Panc1 (cell line): Measurements from ENCODE around the gene AKAP8L. TPM values are rescaled to one million over a fixed set of nuclear protein-coding genes. Genes with fewer than 3 reads are reported as not detected.

Experiments used
- ATAC-seq: fragments of 200-7000 bp; cut with Tn5 transposase; 2 replicates; pipeline ENCODE4 v1.9.1; 2020; ENCODE audit warnings: mild to moderate bottlenecking, moderate library complexity
- BruUV-seq: library from RNA; stranded (reverse); fragments of 400-500 nt; replicated peaks from 2 replicates; lab custom pipeline; 2021; lab: Mats Ljungman, UMichigan
- CTCF ChIA-PET: fragments of 300-600 bp; sonication (Branson Sonifier 250); formaldehyde crosslinking; loops from one replicate; lab custom pipeline; 2022; ENCODE audit warnings: antibody characterized with exemption; lab: Charles Lee
- POLR2A ChIA-PET: fragments of 300-600 bp; sonication (Branson Sonifier 250); formaldehyde crosslinking; loops from one replicate; lab custom pipeline; 2022; ENCODE audit warnings: antibody characterized with exemption; lab: Charles Lee
- DNase-seq: peaks from one replicate; pipeline ENCODE4 v3.0.0-alpha.2; 2010; ENCODE audit warnings: low read depth, low spot score
- H3K27ac ChIP-seq: 2 replicates; pipeline ENCODE4 v1.5.1; 2011; ENCODE audit warnings: mild to moderate bottlenecking, low read length, inconsistent platforms
- H3K27me3 ChIP-seq: fragments of 200-500 bp; sonication (Bioruptor generic); 2 replicates; pipeline ENCODE4 v1.6.0; 2014; ENCODE audit warnings: low read length, inconsistent platforms; ENCODE audit not compliant: control insufficient read depth, insufficient read depth
- H3K36me3 ChIP-seq: fragments of 200-500 bp; sonication (Bioruptor generic); 2 replicates; pipeline ENCODE4 v1.5.1; 2014; ENCODE audit warnings: inconsistent platforms, mild to moderate bottlenecking, low read length, moderate library complexity; ENCODE audit not compliant: control insufficient read depth, insufficient read depth
- H3K4me1 ChIP-seq: 2 replicates; pipeline ENCODE4 v1.5.1; 2011; ENCODE audit warnings: inconsistent platforms, mild to moderate bottlenecking, low read length, moderate library complexity; ENCODE audit not compliant: control insufficient read depth, insufficient read depth
- H3K4me3 ChIP-seq, 2 experiments: 2 replicates each; pipeline ENCODE4 v1.5.1; 2011 to 2012; ENCODE audit warnings: low read depth in 2 of 2, low read length in 2 of 2, mild to moderate bottlenecking in 2 of 2, inconsistent platforms in 1 of 2, moderate library complexity in 1 of 2
- H3K9me3 ChIP-seq: fragments of 200-500 bp; sonication (Bioruptor generic); 2 replicates; pipeline ENCODE4 v1.5.1; 2014; ENCODE audit warnings: low read depth, mild to moderate bottlenecking, inconsistent platforms, low read length, moderate library complexity; ENCODE audit not compliant: control insufficient read depth, insufficient read depth
- CTCF ChIP-seq: fragments of 450-650 bp; IDR thresholded peaks from 2 replicates; pipeline ENCODE4 v1.5.1; 2017; ENCODE audit warnings: mild to moderate bottlenecking
- POLR2AphosphoS5 ChIP-seq: IDR thresholded peaks from 2 replicates; pipeline ENCODE4 v1.6.1; 2012; ENCODE audit warnings: mild to moderate bottlenecking, low read depth, low read length, moderate library complexity
- REST ChIP-seq, 2 experiments: IDR thresholded peaks; 2 replicates each; pipeline ENCODE4 v1.6.1; 2011 to 2012; ENCODE audit warnings: low read depth in 2 of 2, control low read depth in 1 of 2, low read length in 1 of 2, mild to moderate bottlenecking in 1 of 2, moderate library complexity in 1 of 2; ENCODE audit not compliant: insufficient read depth in 1 of 2
- SIN3A ChIP-seq: IDR thresholded peaks from 2 replicates; pipeline ENCODE4 v1.6.1; 2012; ENCODE audit warnings: low read depth, mild to moderate bottlenecking, low read length, moderate library complexity, borderline replicate concordance; ENCODE audit not compliant: insufficient read depth
- TCF7L2 ChIP-seq: IDR thresholded peaks from 2 replicates; pipeline ENCODE4 v1.6.1; 2011; ENCODE audit warnings: mild to moderate bottlenecking, low read depth, low read length, inconsistent platforms
- in situ Hi-C: cut with HindIII; loops from 2 replicates; pipeline ENCODE4 v1.10.0; 2016; ENCODE audit warnings: low sequenced_read_pairs, low pct_unique_long_range_greater_than_20kb
- intact Hi-C: fragments of 100-400 bp; cut with micrococcal nuclease; formaldehyde crosslinking; loops from one replicate; pipeline ENCODE4 v1.10.0; 2022; ENCODE audit not compliant: unreplicated experiment
- total RNA-seq: library from RNA; stranded (reverse); gene quantifications from one replicate; pipeline ENCODE4 v1.2.1, GENCODE V29; 2021; ENCODE audit not compliant: unreplicated experiment

AKAP8L gene
- total RNA-seq, 1 experiment from 2014 or later = 65.5 TPM

GRCh38 chr19:15426485-15427349, 7.9 kb upstream of the AKAP8L start:
- in situ Hi-C loops (no loop called here), intact Hi-C loops (no loop called here)
- ChIA-PET POLR2A (no interaction called here), CTCF (no interaction called here)
- Histone ChIP-seq H3K4me1 (peaks cover 10% of the 10 kb centered on the region; the same call in 1 of the 2 replicates), H3K4me3 (no peak overlapping the region), H3K27me3 (no peaks in the 10 kb centered on the region), H3K9me3 (no peaks in the 10 kb centered on the region), H3K27ac (no peak overlapping the region), H3K36me3 (peaks cover 4% of the 10 kb centered on the region; the same call in 1 of the 2 replicates)
- TF ChIP-seq TCF7L2 (no peak), SIN3A (no peak), POLR2AphosphoS5 (no peak), REST (IDR thresholded peaks at IDR 0.05; ENCODE audit: insufficient read depth in 1 of 2, low read depth in 2 of 2, low read length in 1 of 2) (no peak), CTCF (no peak)
- ATAC-seq (no peak), DNase-seq (no peak)
- BruUV-seq = no TSS peak

GRCh38 chr19:15425321-15425950, 6.6 kb upstream of the AKAP8L start:
- ATAC-seq (no peak), DNase-seq (no peak)
- Histone ChIP-seq H3K36me3 (0 out of 2 replicates have a peak, but pooled peaks cover 3% of the 10 kb centered on the region), H3K27me3 (no peaks in the 10 kb centered on the region), H3K9me3 (no peaks in the 10 kb centered on the region), H3K4me3 (no peak overlapping the region), H3K4me1 (no peaks in the 10 kb centered on the region), H3K27ac (no peak overlapping the region)
- CTCF ChIA-PET = no interaction called here
- in situ Hi-C loops = no loop called here
- TF ChIP-seq POLR2AphosphoS5 (no peak), CTCF (no peak), TCF7L2 (no peak), REST (IDR thresholded peaks at IDR 0.05; ENCODE audit: insufficient read depth in 1 of 2, low read depth in 2 of 2, low read length in 1 of 2) (no peak), SIN3A (no peak)
- no TSS peak for BruUV-seq
- POLR2A ChIA-PET = interaction anchor here (0.6 kb wide), 1 partner anchor 652 kb away, joined by 9 read pairs; no protein-coding TSS in a partner anchor
- intact Hi-C loops = no loop called here
